Neural cell (in vitro differentiated cells): ENCODE measurements around the gene FYN. TPM values are rescaled to one million over a fixed set of nuclear protein-coding genes. Genes with fewer than 3 reads are reported as not detected.

Experiments
- H2AFZ ChIP-seq: fragments of 200-600, 300-800 bp; sonication (generic), shearing (Covaris generic); 2 replicates; pipeline ENCODE4 v1.6.0; 2014; ENCODE audit warnings: low read depth, mild to moderate bottlenecking, antibody characterized with exemption, low read length, moderate library complexity
- H3F3A ChIP-seq: fragments of 200-600 bp; shearing (Covaris generic); 2 replicates; pipeline ENCODE4 v1.6.1; 2016; ENCODE audit warnings: mild to moderate bottlenecking, moderate library complexity, mixed read lengths, antibody characterized with exemption, low read length; ENCODE audit not compliant: insufficient read depth, poor library complexity, severe bottlenecking
- H3K27ac ChIP-seq: fragments of 200-600, 300-800 bp; sonication (generic), shearing (Covaris generic); 2 replicates; pipeline ENCODE4 v1.5.1; 2014; ENCODE audit warnings: mild to moderate bottlenecking, low read length, moderate library complexity
- H3K27me3 ChIP-seq: fragments of 300-800, 200-600 bp; sonication (generic), shearing (Covaris generic); 2 replicates; pipeline ENCODE4 v1.6.0; 2014; ENCODE audit warnings: mild to moderate bottlenecking, low read depth, low read length, moderate library complexity; ENCODE audit not compliant: insufficient read depth
- H3K36me3 ChIP-seq: fragments of 300-800, 200-600 bp; sonication (generic), shearing (Covaris generic); 2 replicates; pipeline ENCODE4 v1.5.1; 2014; ENCODE audit warnings: mild to moderate bottlenecking, antibody characterized with exemption, low read length, moderate library complexity; ENCODE audit not compliant: insufficient read depth
- H3K4me2 ChIP-seq: fragments of 300-800, 200-600 bp; sonication (generic), shearing (Covaris generic); 2 replicates; pipeline ENCODE4 v1.6.0; 2014; ENCODE audit warnings: mild to moderate bottlenecking, low read length
- H3K4me3 ChIP-seq: fragments of 300-800, 200-600 bp; sonication (generic), shearing (Covaris generic); 2 replicates; pipeline ENCODE4 v1.5.1; 2014; ENCODE audit warnings: mild to moderate bottlenecking, low read length, moderate library complexity
- H3K79me2 ChIP-seq: fragments of 200-600 bp; shearing (Covaris generic); replicated peaks from 2 replicates; pipeline ENCODE4 v1.6.0; 2014; ENCODE audit warnings: mild to moderate bottlenecking, low read length, moderate library complexity; ENCODE audit not compliant: insufficient read depth
- H3K9ac ChIP-seq: fragments of 300-800, 200-600 bp; sonication (generic), shearing (Covaris generic); 2 replicates; pipeline ENCODE4 v1.6.1; 2016; ENCODE audit warnings: mild to moderate bottlenecking, low read length, mixed read lengths
- H3K9me2 ChIP-seq: fragments of 200-600 bp; shearing (Covaris generic); 2 replicates; pipeline ENCODE4 v1.6.1; 2016; ENCODE audit warnings: mild to moderate bottlenecking, low read length, mixed read lengths; ENCODE audit not compliant: insufficient read depth
- H3K9me3 ChIP-seq: fragments of 200-600, 300-800 bp; sonication (generic), shearing (Covaris generic); 2 replicates; pipeline ENCODE4 v1.6.1; 2016; ENCODE audit warnings: mild to moderate bottlenecking, mixed run types, low read length, moderate library complexity, mixed read lengths
- H4K20me1 ChIP-seq: fragments of 200-600 bp; shearing (Covaris generic); 2 replicates; pipeline ENCODE4 v1.6.1; 2016; ENCODE audit warnings: mild to moderate bottlenecking, mixed run types; ENCODE audit not compliant: insufficient read depth
- EP300 ChIP-seq: fragments of 450-650 bp; conservative IDR thresholded peaks from 2 replicates; pipeline ENCODE4 v1.6.1; 2014; ENCODE audit warnings: antibody characterized with exemption, mild to moderate bottlenecking, moderate library complexity; ENCODE audit not compliant: poor library complexity, severe bottlenecking
- EZH2 ChIP-seq: fragments of 200-600, 300-800 bp; shearing (Covaris generic), sonication (generic); IDR thresholded peaks from 2 replicates; pipeline ENCODE4 v1.6.1; 2014; ENCODE audit warnings: antibody characterized with exemption, low read length, borderline replicate concordance, mild to moderate bottlenecking; ENCODE audit not compliant: insufficient read depth, poor library complexity, severe bottlenecking
- MXI1 ChIP-seq: fragments of 450-650 bp; conservative IDR thresholded peaks from 2 replicates; pipeline ENCODE4 v1.6.1; 2014; ENCODE audit warnings: antibody characterized with exemption, mild to moderate bottlenecking; ENCODE audit not compliant: poor library complexity, severe bottlenecking
- POLR2AphosphoS5 ChIP-seq: IDR thresholded peaks from 2 replicates; pipeline ENCODE4 v1.6.1; 2012
- RAD21 ChIP-seq: fragments of 450-650 bp; conservative IDR thresholded peaks from 2 replicates; pipeline ENCODE4 v1.6.1; 2014; ENCODE audit warnings: antibody characterized with exemption, mild to moderate bottlenecking, moderate library complexity
- SMC3 ChIP-seq: fragments of 450-650 bp; conservative IDR thresholded peaks from 2 replicates; pipeline ENCODE4 v1.6.1; 2014; ENCODE audit warnings: antibody characterized with exemption, mild to moderate bottlenecking, moderate library complexity; ENCODE audit not compliant: poor library complexity
- TAF1 ChIP-seq: IDR thresholded peaks from 2 replicates; pipeline ENCODE4 v1.6.1; 2012; ENCODE audit warnings: low read depth
- polyA plus RNA-seq: library from polyadenylated mRNA; depleted of rRNA; stranded (reverse); fragments of >200 nt; gene quantifications from 2 replicates; pipeline ENCODE4 v1.2.3, GENCODE V29; 2014
- TF ChIP-seq, protein P1 (sequence below): fragments of 450-650 bp; IDR thresholded peaks from 2 replicates; pipeline ENCODE4 v1.5.1; 2014; ENCODE audit warnings: antibody characterized with exemption, mild to moderate bottlenecking, moderate library complexity; ENCODE audit not compliant: poor library complexity, severe bottlenecking
- TF ChIP-seq, protein P2 (sequence below): IDR thresholded peaks from 2 replicates; pipeline ENCODE4 v1.6.1; 2012; ENCODE audit warnings: borderline replicate concordance

The FYN gene
- polyA plus RNA-seq, 1 donor from 2014 or later: 277 TPM

DNA sequence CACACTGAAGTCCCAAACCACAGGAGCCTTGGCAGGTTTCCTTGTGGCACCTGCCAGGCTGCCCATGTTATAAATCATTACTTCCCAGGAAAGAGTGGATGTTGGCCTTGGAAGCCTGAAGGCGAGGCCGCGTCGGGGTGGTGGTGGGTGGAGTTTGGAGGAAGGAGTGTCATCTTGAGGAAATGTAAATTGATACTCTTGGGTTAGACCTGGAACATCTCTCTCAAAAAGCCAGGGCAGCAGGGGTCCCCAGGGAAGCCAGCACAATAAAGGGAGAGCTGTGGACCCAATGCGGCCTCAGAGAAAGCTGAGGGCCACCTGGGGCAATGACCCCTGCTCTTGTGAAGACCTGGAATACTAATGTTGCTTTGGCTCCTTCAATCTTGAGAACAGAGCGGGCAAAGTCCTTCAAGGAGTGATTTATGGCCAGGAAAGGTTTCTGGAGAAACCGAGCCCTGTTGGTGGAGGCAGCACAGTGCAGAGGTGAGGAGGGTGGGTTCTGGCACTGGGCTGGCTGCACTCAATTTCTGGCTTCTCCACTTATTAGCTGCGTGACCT is 241.3 kb downstream of the FYN start:
- no peak overlapping the region for H3K27ac ChIP-seq
- H3F3A ChIP-seq: no peaks in the 10 kb centered on the region
- no peak overlapping the region for H2AFZ ChIP-seq
- no peaks in the 10 kb centered on the region for H3K27me3 ChIP-seq
- no peaks in the 10 kb centered on the region for H3K36me3 ChIP-seq
- H3K9me2 ChIP-seq: no peaks in the 10 kb centered on the region
- H3K4me2 ChIP-seq: no peak overlapping the region
- peaks cover 8% of the 10 kb centered on the region for H3K9me3 ChIP-seq
- no peak overlapping the region for H3K4me3 ChIP-seq
- H3K9ac ChIP-seq: no peak overlapping the region
- H3K79me2 ChIP-seq: no peaks in the 10 kb centered on the region
- no peaks in the 10 kb centered on the region for H4K20me1 ChIP-seq
- no peak for TF ChIP-seq TAF1
- no peak for TF ChIP-seq POLR2AphosphoS5
- TF ChIP-seq MXI1: no peak
- TF ChIP-seq, protein P1, sequence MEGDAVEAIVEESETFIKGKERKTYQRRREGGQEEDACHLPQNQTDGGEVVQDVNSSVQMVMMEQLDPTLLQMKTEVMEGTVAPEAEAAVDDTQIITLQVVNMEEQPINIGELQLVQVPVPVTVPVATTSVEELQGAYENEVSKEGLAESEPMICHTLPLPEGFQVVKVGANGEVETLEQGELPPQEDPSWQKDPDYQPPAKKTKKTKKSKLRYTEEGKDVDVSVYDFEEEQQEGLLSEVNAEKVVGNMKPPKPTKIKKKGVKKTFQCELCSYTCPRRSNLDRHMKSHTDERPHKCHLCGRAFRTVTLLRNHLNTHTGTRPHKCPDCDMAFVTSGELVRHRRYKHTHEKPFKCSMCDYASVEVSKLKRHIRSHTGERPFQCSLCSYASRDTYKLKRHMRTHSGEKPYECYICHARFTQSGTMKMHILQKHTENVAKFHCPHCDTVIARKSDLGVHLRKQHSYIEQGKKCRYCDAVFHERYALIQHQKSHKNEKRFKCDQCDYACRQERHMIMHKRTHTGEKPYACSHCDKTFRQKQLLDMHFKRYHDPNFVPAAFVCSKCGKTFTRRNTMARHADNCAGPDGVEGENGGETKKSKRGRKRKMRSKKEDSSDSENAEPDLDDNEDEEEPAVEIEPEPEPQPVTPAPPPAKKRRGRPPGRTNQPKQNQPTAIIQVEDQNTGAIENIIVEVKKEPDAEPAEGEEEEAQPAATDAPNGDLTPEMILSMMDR: no peak
- TF ChIP-seq SMC3: no peak
- TF ChIP-seq, protein P2, sequence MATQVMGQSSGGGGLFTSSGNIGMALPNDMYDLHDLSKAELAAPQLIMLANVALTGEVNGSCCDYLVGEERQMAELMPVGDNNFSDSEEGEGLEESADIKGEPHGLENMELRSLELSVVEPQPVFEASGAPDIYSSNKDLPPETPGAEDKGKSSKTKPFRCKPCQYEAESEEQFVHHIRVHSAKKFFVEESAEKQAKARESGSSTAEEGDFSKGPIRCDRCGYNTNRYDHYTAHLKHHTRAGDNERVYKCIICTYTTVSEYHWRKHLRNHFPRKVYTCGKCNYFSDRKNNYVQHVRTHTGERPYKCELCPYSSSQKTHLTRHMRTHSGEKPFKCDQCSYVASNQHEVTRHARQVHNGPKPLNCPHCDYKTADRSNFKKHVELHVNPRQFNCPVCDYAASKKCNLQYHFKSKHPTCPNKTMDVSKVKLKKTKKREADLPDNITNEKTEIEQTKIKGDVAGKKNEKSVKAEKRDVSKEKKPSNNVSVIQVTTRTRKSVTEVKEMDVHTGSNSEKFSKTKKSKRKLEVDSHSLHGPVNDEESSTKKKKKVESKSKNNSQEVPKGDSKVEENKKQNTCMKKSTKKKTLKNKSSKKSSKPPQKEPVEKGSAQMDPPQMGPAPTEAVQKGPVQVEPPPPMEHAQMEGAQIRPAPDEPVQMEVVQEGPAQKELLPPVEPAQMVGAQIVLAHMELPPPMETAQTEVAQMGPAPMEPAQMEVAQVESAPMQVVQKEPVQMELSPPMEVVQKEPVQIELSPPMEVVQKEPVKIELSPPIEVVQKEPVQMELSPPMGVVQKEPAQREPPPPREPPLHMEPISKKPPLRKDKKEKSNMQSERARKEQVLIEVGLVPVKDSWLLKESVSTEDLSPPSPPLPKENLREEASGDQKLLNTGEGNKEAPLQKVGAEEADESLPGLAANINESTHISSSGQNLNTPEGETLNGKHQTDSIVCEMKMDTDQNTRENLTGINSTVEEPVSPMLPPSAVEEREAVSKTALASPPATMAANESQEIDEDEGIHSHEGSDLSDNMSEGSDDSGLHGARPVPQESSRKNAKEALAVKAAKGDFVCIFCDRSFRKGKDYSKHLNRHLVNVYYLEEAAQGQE: no peak
- no peak for TF ChIP-seq RAD21
- TF ChIP-seq EP300: no peak
- no peak for TF ChIP-seq EZH2

DNA sequence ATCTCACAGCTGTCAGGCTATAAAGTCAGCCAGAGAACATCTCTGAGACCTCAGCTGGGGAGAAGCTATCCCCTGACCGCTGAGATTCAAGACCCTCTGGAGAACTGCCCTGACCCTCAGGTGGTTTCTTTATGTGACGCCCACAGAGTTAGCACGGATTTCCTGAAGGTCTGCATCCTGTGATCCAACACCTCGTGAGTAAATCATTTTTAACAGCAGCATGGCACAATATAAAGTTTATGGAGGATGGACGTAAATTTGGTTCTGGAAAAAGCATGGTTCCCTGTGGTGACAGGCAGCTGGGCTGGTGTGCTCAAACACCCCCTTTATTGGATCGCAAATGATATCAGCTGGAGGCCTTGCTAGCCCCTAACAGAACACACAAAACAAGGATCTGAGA is 242.2 kb downstream of the FYN start:
- Histone ChIP-seq H3K9me2 (no peaks in the 10 kb centered on the region), H3K79me2 (no peaks in the 10 kb centered on the region), H3K9me3 (peaks cover 8% of the 10 kb centered on the region), H3F3A (no peaks in the 10 kb centered on the region), H3K27me3 (no peaks in the 10 kb centered on the region), H3K27ac (no peak overlapping the region), H4K20me1 (no peaks in the 10 kb centered on the region), H3K36me3 (no peaks in the 10 kb centered on the region), H3K4me3 (no peak overlapping the region), H3K9ac (no peak overlapping the region), H3K4me2 (no peak overlapping the region), H2AFZ (no peak overlapping the region)
- TF ChIP-seq MXI1: no peak
- TF ChIP-seq SMC3: no peak
- no peak for TF ChIP-seq TAF1
- no peak for TF ChIP-seq EZH2
- TF ChIP-seq, protein P2: no peak
- TF ChIP-seq RAD21: no peak
- no peak for TF ChIP-seq EP300
- TF ChIP-seq, protein P1: no peak
- TF ChIP-seq POLR2AphosphoS5: no peak
